Left hindlimb (tissue), 1 donor: ENCODE data around the gene TXNRD1.

ENCODE experiments used
- DNase-seq: peaks from one replicate; pipeline ENCODE4 v3.0.0-alpha.2; 2018

TXNRD1 gene

GRCh38 chr12:104353012-104353981 is 137.7 kb downstream of the TXNRD1 start:
- DNase-seq, result no peak

GRCh38 chr12:104354167-104354867 is 138.7 kb downstream of the TXNRD1 start:
- no peak for DNase-seq

GRCh38 chr12:104354868-104355570 is 139.4 kb downstream of the TXNRD1 start:
- DNase-seq, result no peak

GRCh38 chr12:104355630-104356029 is 140.1 kb downstream of the TXNRD1 start:
- DNase-seq, result no peak

GRCh38 chr12:104356231-104357115 is 140.9 kb downstream of the TXNRD1 start:
- DNase-seq, result no peak

GRCh38 chr12:104357421-104357952 is 141.9 kb downstream of the TXNRD1 start:
- DNase-seq, result no peak

- no peak for DNase-seq
These were observed 142.9 kb downstream of the TXNRD1 start for GRCh38 chr12:104358353-104359003.

- no peak for DNase-seq
These were observed 143.6 kb downstream of the TXNRD1 start for GRCh38 chr12:104359216-104359615.

- no peak for DNase-seq
These were observed 144.6 kb downstream of the TXNRD1 start for GRCh38 chr12:104360157-104360556.

GRCh38 chr12:104360983-104361707 is 145.6 kb downstream of the TXNRD1 start:
- DNase-seq, result no peak

GRCh38 chr12:104365921-104366410 is 150.4 kb downstream of the TXNRD1 start:
- no peak for DNase-seq

GRCh38 chr12:104369708-104370107 is 154.1 kb downstream of the TXNRD1 start:
- no peak for DNase-seq

- no peak for DNase-seq
These were observed 155.7 kb downstream of the TXNRD1 start for GRCh38 chr12:104371043-104371870.

GRCh38 chr12:104372061-104372720 is 156.6 kb downstream of the TXNRD1 start:
- no peak for DNase-seq

GRCh38 chr12:104372721-104373335 is 157.2 kb downstream of the TXNRD1 start:
- DNase-seq, result no peak

GRCh38 chr12:104374071-104374470 is 158.5 kb downstream of the TXNRD1 start:
- DNase-seq, result no peak

- no peak for DNase-seq
These were observed 159.2 kb downstream of the TXNRD1 start for GRCh38 chr12:104374806-104375205.

- no peak for DNase-seq
These were observed 160.2 kb downstream of the TXNRD1 start for GRCh38 chr12:104375775-104376174.
